ENCODE data around the gene CLCA2. TPM values are rescaled to one million over a fixed set of nuclear protein-coding genes. Genes with fewer than 3 reads are reported as not detected.

Gene CLCA2
- polyA plus RNA-seq, 1 donor from 2014 or later: not detected

DNA sequence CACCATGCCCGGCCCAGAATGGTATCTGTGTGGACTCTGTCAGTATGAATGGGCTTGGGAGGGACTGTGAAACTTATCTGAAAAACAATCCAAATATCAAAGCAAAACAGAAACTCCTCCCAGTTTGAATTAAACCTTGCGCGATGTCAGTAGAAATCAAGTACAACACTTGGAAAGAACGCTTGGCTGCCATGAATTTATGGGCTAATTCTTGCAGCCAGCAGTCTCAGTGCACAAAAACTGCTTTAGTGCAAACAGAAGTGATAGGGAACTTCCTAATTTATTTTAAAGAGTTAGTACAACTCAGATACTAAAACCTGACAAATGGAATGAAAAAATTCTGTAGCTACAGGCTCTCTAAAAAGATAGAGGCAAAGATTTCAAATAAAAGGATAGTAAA, 53.3 kb downstream of the CLCA2 start:
- TF ChIP-seq, protein P1, sequence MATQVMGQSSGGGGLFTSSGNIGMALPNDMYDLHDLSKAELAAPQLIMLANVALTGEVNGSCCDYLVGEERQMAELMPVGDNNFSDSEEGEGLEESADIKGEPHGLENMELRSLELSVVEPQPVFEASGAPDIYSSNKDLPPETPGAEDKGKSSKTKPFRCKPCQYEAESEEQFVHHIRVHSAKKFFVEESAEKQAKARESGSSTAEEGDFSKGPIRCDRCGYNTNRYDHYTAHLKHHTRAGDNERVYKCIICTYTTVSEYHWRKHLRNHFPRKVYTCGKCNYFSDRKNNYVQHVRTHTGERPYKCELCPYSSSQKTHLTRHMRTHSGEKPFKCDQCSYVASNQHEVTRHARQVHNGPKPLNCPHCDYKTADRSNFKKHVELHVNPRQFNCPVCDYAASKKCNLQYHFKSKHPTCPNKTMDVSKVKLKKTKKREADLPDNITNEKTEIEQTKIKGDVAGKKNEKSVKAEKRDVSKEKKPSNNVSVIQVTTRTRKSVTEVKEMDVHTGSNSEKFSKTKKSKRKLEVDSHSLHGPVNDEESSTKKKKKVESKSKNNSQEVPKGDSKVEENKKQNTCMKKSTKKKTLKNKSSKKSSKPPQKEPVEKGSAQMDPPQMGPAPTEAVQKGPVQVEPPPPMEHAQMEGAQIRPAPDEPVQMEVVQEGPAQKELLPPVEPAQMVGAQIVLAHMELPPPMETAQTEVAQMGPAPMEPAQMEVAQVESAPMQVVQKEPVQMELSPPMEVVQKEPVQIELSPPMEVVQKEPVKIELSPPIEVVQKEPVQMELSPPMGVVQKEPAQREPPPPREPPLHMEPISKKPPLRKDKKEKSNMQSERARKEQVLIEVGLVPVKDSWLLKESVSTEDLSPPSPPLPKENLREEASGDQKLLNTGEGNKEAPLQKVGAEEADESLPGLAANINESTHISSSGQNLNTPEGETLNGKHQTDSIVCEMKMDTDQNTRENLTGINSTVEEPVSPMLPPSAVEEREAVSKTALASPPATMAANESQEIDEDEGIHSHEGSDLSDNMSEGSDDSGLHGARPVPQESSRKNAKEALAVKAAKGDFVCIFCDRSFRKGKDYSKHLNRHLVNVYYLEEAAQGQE (IDR thresholded peaks at IDR 0.05; ENCODE audit: borderline replicate concordance): no peak
- TF ChIP-seq TAF1 (IDR thresholded peaks at IDR 0.05; ENCODE audit: low read depth) (no peak), SMC3 (conservative IDR thresholded peaks at IDR 0.05; ENCODE audit: poor library complexity) (no peak), POLR2AphosphoS5 (IDR thresholded peaks at IDR 0.05) (no peak), EZH2 (IDR thresholded peaks at IDR 0.05; ENCODE audit: borderline replicate concordance, insufficient read depth, low read length, poor library complexity, severe bottlenecking) (no peak), MXI1 (conservative IDR thresholded peaks at IDR 0.05; ENCODE audit: poor library complexity, severe bottlenecking) (no peak), EP300 (conservative IDR thresholded peaks at IDR 0.05; ENCODE audit: poor library complexity, severe bottlenecking) (no peak), RAD21 (conservative IDR thresholded peaks at IDR 0.05) (no peak)
- TF ChIP-seq, protein P2, sequence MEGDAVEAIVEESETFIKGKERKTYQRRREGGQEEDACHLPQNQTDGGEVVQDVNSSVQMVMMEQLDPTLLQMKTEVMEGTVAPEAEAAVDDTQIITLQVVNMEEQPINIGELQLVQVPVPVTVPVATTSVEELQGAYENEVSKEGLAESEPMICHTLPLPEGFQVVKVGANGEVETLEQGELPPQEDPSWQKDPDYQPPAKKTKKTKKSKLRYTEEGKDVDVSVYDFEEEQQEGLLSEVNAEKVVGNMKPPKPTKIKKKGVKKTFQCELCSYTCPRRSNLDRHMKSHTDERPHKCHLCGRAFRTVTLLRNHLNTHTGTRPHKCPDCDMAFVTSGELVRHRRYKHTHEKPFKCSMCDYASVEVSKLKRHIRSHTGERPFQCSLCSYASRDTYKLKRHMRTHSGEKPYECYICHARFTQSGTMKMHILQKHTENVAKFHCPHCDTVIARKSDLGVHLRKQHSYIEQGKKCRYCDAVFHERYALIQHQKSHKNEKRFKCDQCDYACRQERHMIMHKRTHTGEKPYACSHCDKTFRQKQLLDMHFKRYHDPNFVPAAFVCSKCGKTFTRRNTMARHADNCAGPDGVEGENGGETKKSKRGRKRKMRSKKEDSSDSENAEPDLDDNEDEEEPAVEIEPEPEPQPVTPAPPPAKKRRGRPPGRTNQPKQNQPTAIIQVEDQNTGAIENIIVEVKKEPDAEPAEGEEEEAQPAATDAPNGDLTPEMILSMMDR (IDR thresholded peaks at IDR 0.05; ENCODE audit: poor library complexity, severe bottlenecking): no peak
- H2AFZ ChIP-seq (ENCODE audit: low read depth, low read length): no peak overlapping the region
- no peaks in the 10 kb centered on the region for H3K36me3 ChIP-seq (ENCODE audit: insufficient read depth, low read length)
- no peaks in the 10 kb centered on the region for H4K20me1 ChIP-seq (ENCODE audit: insufficient read depth)
- no peak overlapping the region for H3K4me3 ChIP-seq (ENCODE audit: low read length)
- H3K27me3 ChIP-seq (ENCODE audit: insufficient read depth, low read depth, low read length): no peaks in the 10 kb centered on the region
- H3K79me2 ChIP-seq (replicated peaks; ENCODE audit: insufficient read depth, low read length): no peaks in the 10 kb centered on the region
- H3K4me2 ChIP-seq (ENCODE audit: low read length): no peak overlapping the region
- no peaks in the 10 kb centered on the region for H3K9me2 ChIP-seq (ENCODE audit: insufficient read depth, low read length)
- H3K27ac ChIP-seq (ENCODE audit: low read length): no peak overlapping the region
- H3F3A ChIP-seq (ENCODE audit: insufficient read depth, low read length, poor library complexity, severe bottlenecking): no peaks in the 10 kb centered on the region
- H3K9me3 ChIP-seq (ENCODE audit: low read length): no peaks in the 10 kb centered on the region
- H3K9ac ChIP-seq (ENCODE audit: low read length): no peak overlapping the region

DNA sequence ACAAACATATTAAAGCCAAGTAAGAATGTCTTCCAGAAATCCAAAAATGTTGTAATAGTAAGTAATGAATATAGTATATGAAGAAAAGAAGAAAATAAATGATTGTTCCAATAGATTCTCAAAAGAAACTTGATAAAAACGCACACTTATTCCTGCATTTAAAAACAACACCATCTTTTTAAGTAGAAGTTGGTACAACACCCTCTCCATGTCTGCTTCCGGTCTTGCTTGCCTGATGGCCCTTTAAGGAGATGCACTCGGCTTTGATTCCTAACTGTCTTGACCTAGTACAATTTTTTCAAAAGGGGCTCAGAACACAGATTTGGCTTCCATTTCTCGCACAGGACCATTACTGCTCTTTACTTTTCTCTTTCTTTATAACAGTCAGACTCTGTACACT, 53.7 kb downstream of the CLCA2 start:
- no peak overlapping the region for H2AFZ ChIP-seq (ENCODE audit: low read depth, low read length)
- H3K27ac ChIP-seq (ENCODE audit: low read length): no peak overlapping the region
- H3K9me2 ChIP-seq (ENCODE audit: insufficient read depth, low read length): no peaks in the 10 kb centered on the region
- H3K79me2 ChIP-seq (replicated peaks; ENCODE audit: insufficient read depth, low read length): no peaks in the 10 kb centered on the region
- no peaks in the 10 kb centered on the region for H4K20me1 ChIP-seq (ENCODE audit: insufficient read depth)
- H3K4me3 ChIP-seq (ENCODE audit: low read length): no peak overlapping the region
- no peak for TF ChIP-seq SMC3 (conservative IDR thresholded peaks at IDR 0.05; ENCODE audit: poor library complexity)
- TF ChIP-seq, protein P2 (IDR thresholded peaks at IDR 0.05; ENCODE audit: poor library complexity, severe bottlenecking): no peak
- TF ChIP-seq RAD21 (conservative IDR thresholded peaks at IDR 0.05): no peak
- no peak for TF ChIP-seq MXI1 (conservative IDR thresholded peaks at IDR 0.05; ENCODE audit: poor library complexity, severe bottlenecking)
- TF ChIP-seq, protein P1 (IDR thresholded peaks at IDR 0.05; ENCODE audit: borderline replicate concordance): no peak
- no peak for TF ChIP-seq TAF1 (IDR thresholded peaks at IDR 0.05; ENCODE audit: low read depth)
- TF ChIP-seq EP300 (conservative IDR thresholded peaks at IDR 0.05; ENCODE audit: poor library complexity, severe bottlenecking): no peak
- H3K27me3 ChIP-seq (ENCODE audit: insufficient read depth, low read depth, low read length): no peaks in the 10 kb centered on the region
- no peaks in the 10 kb centered on the region for H3F3A ChIP-seq (ENCODE audit: insufficient read depth, low read length, poor library complexity, severe bottlenecking)
- no peaks in the 10 kb centered on the region for H3K9me3 ChIP-seq (ENCODE audit: low read length)
- H3K4me2 ChIP-seq (ENCODE audit: low read length): no peak overlapping the region
- no peak overlapping the region for H3K9ac ChIP-seq (ENCODE audit: low read length)
- no peaks in the 10 kb centered on the region for H3K36me3 ChIP-seq (ENCODE audit: insufficient read depth, low read length)

All from neural cell (in vitro differentiated cells).